Lower leg skin (tissue), 4 donors: ENCODE results near the gene UBLCP1. TPM values are rescaled to one million over a fixed set of nuclear protein-coding genes. Genes with fewer than 3 reads are reported as not detected.
"Not testable (repeated sequence)": the region's sequence is repeated elsewhere in the genome, so short reads cannot be mapped to it uniquely, and the experiment has no call there.

Source experiments
- DNase-seq, 2 donors: peaks; one replicate each; pipeline ENCODE4 v3.0.0-alpha.2; 2019; ENCODE audit warnings: low spot score in 2 of 2
- H3K4me3 ChIP-seq: fragments of 200-600 bp; sonication (generic); 2 replicates; pipeline ENCODE4 v1.5.1; 2017; ENCODE audit warnings: mild to moderate bottlenecking, low read depth; ENCODE audit not compliant: poor library complexity, severe bottlenecking
- POLR2A ChIP-seq, 2 donors: fragments of 450-650 bp; IDR thresholded peaks; one replicate each; pipeline ENCODE4 v1.6.1; 2016 to 2017; ENCODE audit warnings: antibody characterized with exemption in 2 of 2, mild to moderate bottlenecking in 1 of 2, moderate library complexity in 1 of 2
- WGBS, 2 donors: methylation state at CpG; one replicate each; pipeline ENCODE4 v1.1.5; 2018; 5-methylcytosine and 5-hydroxymethylcytosine counted together
- intact Hi-C: fragments of 100-400 bp; cut with DNase I; formaldehyde crosslinking; loops from one replicate; pipeline ENCODE4 v1.15.0; 2023; ENCODE audit warnings: low total_unique reads
- total RNA-seq, 4 donors: library from RNA; depleted of rRNA; stranded (reverse); fragments of >200 nt; gene quantifications; one replicate each; pipeline ENCODE4 v1.1.0, GENCODE V29; 2016
- TF ChIP-seq, protein P1 (sequence below), 3 donors: fragments of 450-650 bp; IDR thresholded peaks; one replicate each; pipeline ENCODE4 v1.5.1; 2016; ENCODE audit warnings: antibody characterized with exemption in 3 of 3, mild to moderate bottlenecking in 3 of 3, moderate library complexity in 2 of 3

Gene UBLCP1
- total RNA-seq, 4 donors from 2014 or later = 11.1 to 21.1 (median 16.9) TPM

DNA sequence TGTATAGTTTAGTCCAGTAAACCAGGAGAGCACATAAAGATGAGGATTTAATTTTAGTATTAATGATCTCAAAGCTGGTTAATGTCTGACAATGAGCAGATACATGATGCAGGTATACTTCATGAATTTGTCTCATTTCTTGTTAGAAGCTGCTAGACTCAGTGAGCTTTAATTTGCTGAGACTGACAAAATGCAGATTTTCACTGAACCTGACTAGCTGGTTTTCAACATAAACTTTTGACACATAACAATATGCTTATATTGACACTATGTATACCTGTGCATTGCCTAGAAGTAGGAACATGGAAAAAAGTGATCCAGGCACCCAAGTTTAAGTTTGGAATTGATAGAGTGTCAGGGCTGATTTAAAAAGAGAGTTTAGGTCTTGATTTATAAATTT is 10.8 kb downstream of the UBLCP1 start:
- no peak for TF ChIP-seq POLR2A (IDR thresholded peaks at IDR 0.05)
- TF ChIP-seq, protein P1, sequence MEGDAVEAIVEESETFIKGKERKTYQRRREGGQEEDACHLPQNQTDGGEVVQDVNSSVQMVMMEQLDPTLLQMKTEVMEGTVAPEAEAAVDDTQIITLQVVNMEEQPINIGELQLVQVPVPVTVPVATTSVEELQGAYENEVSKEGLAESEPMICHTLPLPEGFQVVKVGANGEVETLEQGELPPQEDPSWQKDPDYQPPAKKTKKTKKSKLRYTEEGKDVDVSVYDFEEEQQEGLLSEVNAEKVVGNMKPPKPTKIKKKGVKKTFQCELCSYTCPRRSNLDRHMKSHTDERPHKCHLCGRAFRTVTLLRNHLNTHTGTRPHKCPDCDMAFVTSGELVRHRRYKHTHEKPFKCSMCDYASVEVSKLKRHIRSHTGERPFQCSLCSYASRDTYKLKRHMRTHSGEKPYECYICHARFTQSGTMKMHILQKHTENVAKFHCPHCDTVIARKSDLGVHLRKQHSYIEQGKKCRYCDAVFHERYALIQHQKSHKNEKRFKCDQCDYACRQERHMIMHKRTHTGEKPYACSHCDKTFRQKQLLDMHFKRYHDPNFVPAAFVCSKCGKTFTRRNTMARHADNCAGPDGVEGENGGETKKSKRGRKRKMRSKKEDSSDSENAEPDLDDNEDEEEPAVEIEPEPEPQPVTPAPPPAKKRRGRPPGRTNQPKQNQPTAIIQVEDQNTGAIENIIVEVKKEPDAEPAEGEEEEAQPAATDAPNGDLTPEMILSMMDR (IDR thresholded peaks at IDR 0.05) = no peak
- no peak overlapping the region for H3K4me3 ChIP-seq
- intact Hi-C loops = no loop called here
- DNase-seq = no peak

DNA sequence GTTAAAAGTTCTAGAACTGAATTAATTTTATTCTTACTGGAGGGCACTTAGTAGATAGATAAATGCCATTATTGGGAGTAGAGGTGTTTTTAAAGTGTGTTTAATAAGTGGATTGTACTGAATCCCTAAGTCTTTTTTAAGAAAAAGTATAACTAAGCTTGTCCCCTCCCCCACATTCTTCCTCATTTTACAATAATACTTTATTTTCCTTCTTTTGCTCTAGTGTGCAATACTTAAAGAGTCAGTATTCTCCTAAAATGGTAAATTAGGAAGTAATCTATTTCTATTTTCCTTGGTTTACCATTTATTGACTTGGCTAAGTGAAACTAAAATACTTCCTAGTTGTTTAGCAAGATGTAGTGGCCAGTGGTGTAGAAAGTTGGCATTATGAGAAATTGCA is 11.6 kb downstream of the UBLCP1 start:
- intact Hi-C loops = no loop called here
- no peak for DNase-seq
- no peak for TF ChIP-seq POLR2A (IDR thresholded peaks at IDR 0.05)
- TF ChIP-seq, protein P1 (IDR thresholded peaks at IDR 0.05) = no peak
- H3K4me3 ChIP-seq = no peak overlapping the region

DNA sequence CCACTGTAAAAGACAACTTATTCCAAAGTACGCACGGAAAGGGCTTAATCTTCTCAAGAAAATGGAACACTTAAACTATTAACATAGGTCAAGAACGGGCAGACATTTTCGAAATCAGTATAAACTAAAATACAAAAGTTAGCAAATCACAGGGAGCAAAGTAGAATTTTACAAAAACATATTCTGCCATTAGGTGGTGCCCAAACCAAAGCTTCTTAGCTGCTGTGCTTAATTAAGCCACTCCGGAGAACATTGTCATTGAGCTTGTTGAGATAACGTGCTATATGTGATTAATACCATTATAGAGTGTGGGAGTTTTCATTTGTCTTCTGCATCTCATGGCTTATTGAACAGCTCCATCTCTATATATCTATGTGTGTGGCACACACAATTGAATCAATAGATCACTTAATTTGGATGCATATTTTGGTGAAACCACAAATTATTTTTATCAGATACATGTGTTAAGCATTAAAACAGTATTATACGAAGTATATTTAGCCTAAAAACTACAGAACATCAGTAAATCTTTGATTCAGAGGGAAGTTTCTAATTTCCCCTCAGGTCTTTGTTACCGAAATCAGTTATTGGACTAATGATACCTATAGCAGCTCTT is 23.4 kb downstream of the UBLCP1 start:
- 46 to 47% methylated on average over 8 of the region's 8 CpGs for WGBS, 2 donors
- intact Hi-C loops = no loop called here
- DNase-seq = no peak
- H3K4me3 ChIP-seq = no peak overlapping the region
- TF ChIP-seq, protein P1 (IDR thresholded peaks at IDR 0.05) = no peak
- no peak for TF ChIP-seq POLR2A (IDR thresholded peaks at IDR 0.05)

DNA sequence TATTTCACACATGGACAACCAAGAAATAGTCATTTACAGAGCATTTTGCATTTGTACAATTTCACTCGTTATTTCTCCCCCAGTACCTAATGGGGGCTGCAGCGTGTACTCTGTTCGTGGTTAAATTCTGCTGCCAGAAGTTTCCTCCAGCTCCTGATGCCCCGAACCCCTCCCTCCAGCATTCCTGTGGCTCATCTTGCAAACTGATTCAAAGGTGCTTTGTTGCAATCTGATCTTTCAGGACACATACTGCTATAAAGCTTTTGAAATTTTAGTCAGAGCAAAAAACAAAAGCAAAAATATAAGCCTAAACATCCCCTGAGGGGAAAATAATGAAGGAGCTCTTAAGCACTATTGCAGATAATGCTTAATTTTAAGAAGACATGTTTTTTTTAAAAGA is 27.7 kb downstream of the UBLCP1 start:
- DNase-seq = no peak
- intact Hi-C loops = no loop called here
- TF ChIP-seq, protein P1 (IDR thresholded peaks at IDR 0.05) = no peak
- TF ChIP-seq POLR2A (IDR thresholded peaks at IDR 0.05) = no peak
- 55 to 59% methylated on average over 4 of the region's 4 CpGs for WGBS, 2 donors
- no peak overlapping the region for H3K4me3 ChIP-seq

DNA sequence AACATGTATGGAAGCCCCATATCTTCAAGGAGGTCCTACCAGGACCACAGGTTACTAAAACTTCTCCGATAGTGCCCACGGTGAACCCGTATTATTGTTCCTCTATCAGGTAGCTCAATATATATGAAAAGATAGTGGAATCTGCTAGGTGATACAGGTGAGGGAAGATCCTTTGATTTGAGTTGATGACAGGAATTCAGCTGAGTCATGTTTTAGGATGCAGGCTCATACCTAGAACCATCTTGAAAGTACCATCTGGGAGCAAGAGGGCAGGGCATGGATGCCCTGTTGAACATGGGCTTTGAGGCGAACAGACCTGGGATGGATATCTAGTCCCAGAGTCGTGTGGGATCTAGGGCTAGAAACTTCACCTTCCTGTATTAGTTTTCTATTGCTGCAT is 31.8 kb downstream of the UBLCP1 start:
- WGBS, 2 donors = 94 to 97% methylated on average over 5 of the region's 5 CpGs
- no peak for DNase-seq
- no peak for TF ChIP-seq POLR2A (IDR thresholded peaks at IDR 0.05)
- TF ChIP-seq, protein P1 (IDR thresholded peaks at IDR 0.05) = no peak
- no peak overlapping the region for H3K4me3 ChIP-seq
- intact Hi-C loops = no loop called here

DNA sequence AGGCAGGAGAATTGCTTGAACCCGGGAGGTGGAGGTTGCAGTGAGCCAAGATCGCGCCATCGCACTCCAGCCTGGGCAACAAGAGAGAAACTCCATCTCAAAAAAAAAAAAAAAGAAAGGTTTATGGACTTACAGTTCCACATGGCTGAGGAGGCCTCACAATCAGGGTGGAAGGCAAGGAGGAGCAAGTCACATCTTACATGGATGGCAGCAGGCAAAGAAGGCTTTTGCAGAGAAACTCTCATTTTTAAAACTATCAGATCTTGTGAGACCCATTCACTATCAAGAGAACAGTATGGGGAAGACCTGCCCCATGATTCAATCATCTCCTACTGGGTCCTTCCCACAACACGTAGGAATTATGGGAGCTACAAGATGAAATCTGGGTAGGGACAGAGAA is 34.2 kb downstream of the UBLCP1 start:
- intact Hi-C loops, H3K4me3 ChIP-seq, DNase-seq: not testable (repeated sequence)
- WGBS, 2 donors = 88 to 93% methylated on average over 5 of the region's 5 CpGs
